ENCODE results near the gene ELAVL4.

DNA sequence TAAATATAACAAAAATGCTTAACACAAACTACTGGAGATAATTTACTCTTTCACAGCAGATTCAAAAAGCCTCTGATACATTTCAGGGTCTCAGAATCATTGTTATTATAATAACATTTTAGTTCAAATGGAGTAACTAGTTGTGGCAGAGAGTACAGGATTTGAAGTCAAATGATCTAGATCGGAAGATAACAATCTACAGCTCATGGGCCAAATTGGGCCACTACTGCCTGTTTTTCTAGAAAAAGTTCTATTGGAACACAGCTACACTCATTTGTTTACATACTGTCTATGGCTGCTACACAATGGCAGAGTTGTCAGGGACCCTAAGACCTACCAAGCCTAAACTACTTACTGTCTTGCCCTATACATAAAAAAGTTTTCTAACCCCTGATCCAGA is 63.6 kb downstream of the ELAVL4 start:
- TF ChIP-seq, protein P1, sequence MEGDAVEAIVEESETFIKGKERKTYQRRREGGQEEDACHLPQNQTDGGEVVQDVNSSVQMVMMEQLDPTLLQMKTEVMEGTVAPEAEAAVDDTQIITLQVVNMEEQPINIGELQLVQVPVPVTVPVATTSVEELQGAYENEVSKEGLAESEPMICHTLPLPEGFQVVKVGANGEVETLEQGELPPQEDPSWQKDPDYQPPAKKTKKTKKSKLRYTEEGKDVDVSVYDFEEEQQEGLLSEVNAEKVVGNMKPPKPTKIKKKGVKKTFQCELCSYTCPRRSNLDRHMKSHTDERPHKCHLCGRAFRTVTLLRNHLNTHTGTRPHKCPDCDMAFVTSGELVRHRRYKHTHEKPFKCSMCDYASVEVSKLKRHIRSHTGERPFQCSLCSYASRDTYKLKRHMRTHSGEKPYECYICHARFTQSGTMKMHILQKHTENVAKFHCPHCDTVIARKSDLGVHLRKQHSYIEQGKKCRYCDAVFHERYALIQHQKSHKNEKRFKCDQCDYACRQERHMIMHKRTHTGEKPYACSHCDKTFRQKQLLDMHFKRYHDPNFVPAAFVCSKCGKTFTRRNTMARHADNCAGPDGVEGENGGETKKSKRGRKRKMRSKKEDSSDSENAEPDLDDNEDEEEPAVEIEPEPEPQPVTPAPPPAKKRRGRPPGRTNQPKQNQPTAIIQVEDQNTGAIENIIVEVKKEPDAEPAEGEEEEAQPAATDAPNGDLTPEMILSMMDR (IDR thresholded peaks at IDR 0.05): no peak
- no peak for TF ChIP-seq POLR2A (IDR thresholded peaks at IDR 0.05)

Data from adrenal gland (tissue), 5 donors.